ENCODE results near the gene AMIGO3.

- TF ChIP-seq CTCF (IDR thresholded peaks at IDR 0.05 in 2 of 3, conservative IDR thresholded peaks at IDR 0.05 in 1 of 3; ENCODE audit: control insufficient read depth in 2 of 3, extremely low read depth in 1 of 3, insufficient read depth in 1 of 3, low read depth in 3 of 3, low read length in 3 of 3) (no peak), RAD51 (IDR thresholded peaks at IDR 0.05) (no peak), EP300 (IDR thresholded peaks at IDR 0.05; ENCODE audit: borderline replicate concordance in 1 of 2, control insufficient read depth in 1 of 2, low read depth in 2 of 2, low read length in 2 of 2) (no peak), POLR2A (IDR thresholded peaks at IDR 0.05; ENCODE audit: low read depth, low read length) (no peak), RFX5 (IDR thresholded peaks at IDR 0.05; ENCODE audit: low read depth, low read length) (no peak), ATF2 (IDR thresholded peaks at IDR 0.05; ENCODE audit: low read length) (no peak), ZBTB11 (CRISPR knock-in tag; IDR thresholded peaks at IDR 0.05) (no peak), ZZZ3 (IDR thresholded peaks at IDR 0.05; ENCODE audit: control insufficient read depth, insufficient read length, low read depth) (no peak), NKRF (conservative IDR thresholded peaks at IDR 0.05) (no peak), HCFC1 (IDR thresholded peaks at IDR 0.05; ENCODE audit: low read length) (no peak), ELK1 (IDR thresholded peaks at IDR 0.05; ENCODE audit: low read depth, low read length) (no peak), LARP7 (IDR thresholded peaks at IDR 0.05) (no peak), NRF1 (conservative IDR thresholded peaks at IDR 0.05; ENCODE audit: low read depth, low read length) (no peak), POLR2AphosphoS5 (IDR thresholded peaks at IDR 0.05; ENCODE audit: low read length) (no peak)
Observed at GRCh38 chr3:49745986-49746385, 26.5 kb upstream of the AMIGO3 start.

All from GM12878 (cell line).